Spinal cord (tissue), 10 donors: Measurements from ENCODE around the gene SYTL5. TPM values are rescaled to one million over a fixed set of nuclear protein-coding genes. Genes with fewer than 3 reads are reported as not detected.

ENCODE experiments used
- DNase-seq, 6 donors: peaks; one replicate each; pipeline versions ENCODE4 v3.0.0 to v3.0.0-alpha.2; 2013 to 2015; ENCODE audit warnings: low spot score in 6 of 6, low read depth in 4 of 6
- H3K27ac ChIP-seq: one replicate; pipeline ENCODE4 v1.5.1; 2013; ENCODE audit warnings: low read depth, low read length, control low read depth
- H3K27me3 ChIP-seq: one replicate; pipeline ENCODE4 v1.6.1; 2013; ENCODE audit warnings: low read length; ENCODE audit not compliant: control insufficient read depth, insufficient read depth
- H3K36me3 ChIP-seq: one replicate; pipeline ENCODE4 v1.6.1; 2013; ENCODE audit warnings: low read length; ENCODE audit not compliant: control insufficient read depth, insufficient read depth
- H3K4me1 ChIP-seq: one replicate; pipeline ENCODE4 v1.6.1; 2013; ENCODE audit warnings: low read length; ENCODE audit not compliant: control insufficient read depth, insufficient read depth
- H3K4me3 ChIP-seq: one replicate; pipeline ENCODE4 v1.5.1; 2013; ENCODE audit warnings: low read depth, low read length, control low read depth
- H3K9me3 ChIP-seq: one replicate; pipeline ENCODE4 v1.6.1; 2013; ENCODE audit warnings: low read length; ENCODE audit not compliant: control insufficient read depth, insufficient read depth
- WGBS: methylation state at CpG from one replicate; pipeline ENCODE4 v1.1.5; 2013; ENCODE audit warnings: missing lambda C conversion rate; ENCODE audit not compliant: insufficient coverage; 5-methylcytosine and 5-hydroxymethylcytosine counted together
- polyA plus RNA-seq, 2 donors: library from polyadenylated mRNA; unstranded; fragments of 120-200 nt; gene quantifications; one replicate each; pipeline ENCODE4 v1.2.1, GENCODE V29; 2013; ENCODE audit not compliant: insufficient read length in 2 of 2
- total RNA-seq, 2 donors: library from RNA; depleted of rRNA in 1 of 2; stranded (reverse); fragments of 120-200 nt in 1 of 2; fragments of >200 nt in 1 of 2; gene quantifications; one replicate each; pipeline versions ENCODE4 v1.2.3 to v1.2.4, GENCODE V29; 2013 to 2014
- donor health status: healthy.

The SYTL5 gene
- total and polyA plus RNA-seq, 4 donors, result 4.7 to 12.8 (median 8.4) TPM

- no peaks in the 10 kb centered on the region for H3K27me3 ChIP-seq
Measured at GRCh38 chrX:38009641-38010040, 3.3 kb downstream of the SYTL5 start.

GRCh38 chrX:38018766-38019425, 12.5 kb downstream of the SYTL5 start:
- no peaks in the 10 kb centered on the region for H3K9me3 ChIP-seq
- no peaks in the 10 kb centered on the region for H3K4me1 ChIP-seq
- H3K27ac ChIP-seq, result peak overlapping the region; percentile 30
- 58% methylated on average over 8 of the region's 8 CpGs for WGBS
- H3K36me3 ChIP-seq, result no peaks in the 10 kb centered on the region
- H3K4me3 ChIP-seq, result no peak overlapping the region
- no peaks in the 10 kb centered on the region for H3K27me3 ChIP-seq
- DNase-seq, result peak in 1 of 6 donors; percentile 57

More at GRCh38 chrX:38009641-38010040, 3.3 kb downstream of the SYTL5 start:
- Histone ChIP-seq H3K4me3 (no peak overlapping the region), H3K27ac (no peak overlapping the region), H3K36me3 (no peaks in the 10 kb centered on the region), H3K4me1 (no peaks in the 10 kb centered on the region), H3K9me3 (no peaks in the 10 kb centered on the region)
- no peak for DNase-seq

GRCh38 chrX:38028300-38028699, 21.9 kb downstream of the SYTL5 start:
- H3K9me3 ChIP-seq, result peaks cover 4% of the 10 kb centered on the region
- no peak for DNase-seq
- H3K27ac ChIP-seq, result no peak overlapping the region
- no peaks in the 10 kb centered on the region for H3K36me3 ChIP-seq
- H3K4me1 ChIP-seq, result no peaks in the 10 kb centered on the region
- H3K27me3 ChIP-seq, result no peaks in the 10 kb centered on the region
- WGBS, result 40% methylated on average over 1 of the region's 1 CpG
- no peak overlapping the region for H3K4me3 ChIP-seq

GRCh38 chrX:38036466-38036865, 30.1 kb downstream of the SYTL5 start:
- Histone ChIP-seq H3K4me1 (no peaks in the 10 kb centered on the region), H3K9me3 (no peaks in the 10 kb centered on the region), H3K27ac (no peak overlapping the region), H3K4me3 (no peak overlapping the region), H3K27me3 (peaks cover 3% of the 10 kb centered on the region), H3K36me3 (no peaks in the 10 kb centered on the region)
- no CpG with 5 or more reads among the region's 2 CpGs for WGBS
- no peak for DNase-seq

- 80% methylated on average over 1 of the region's 2 CpGs for WGBS
- DNase-seq, result no peak
- Histone ChIP-seq H3K4me3 (no peak overlapping the region), H3K27me3 (peaks cover 3% of the 10 kb centered on the region), H3K4me1 (no peaks in the 10 kb centered on the region), H3K36me3 (no peaks in the 10 kb centered on the region), H3K9me3 (no peaks in the 10 kb centered on the region), H3K27ac (no peak overlapping the region)
Measured at GRCh38 chrX:38038501-38038900, 32.1 kb downstream of the SYTL5 start.

GRCh38 chrX:38041237-38041636, 34.9 kb downstream of the SYTL5 start:
- Histone ChIP-seq H3K27ac (no peak overlapping the region), H3K27me3 (peaks cover 3% of the 10 kb centered on the region), H3K36me3 (no peaks in the 10 kb centered on the region), H3K4me1 (no peaks in the 10 kb centered on the region), H3K9me3 (no peaks in the 10 kb centered on the region), H3K4me3 (no peak overlapping the region)
- WGBS, result 50% methylated on average over 1 of the region's 3 CpGs
- DNase-seq, result no peak

GRCh38 chrX:38044701-38045100, 38.3 kb downstream of the SYTL5 start:
- Histone ChIP-seq H3K4me1 (no peaks in the 10 kb centered on the region), H3K36me3 (no peaks in the 10 kb centered on the region), H3K9me3 (peaks cover 3% of the 10 kb centered on the region), H3K27me3 (no peaks in the 10 kb centered on the region), H3K4me3 (no peak overlapping the region), H3K27ac (no peak overlapping the region)
- WGBS, result no CpG with 5 or more reads among the region's 3 CpGs
- DNase-seq, result no peak

GRCh38 chrX:38045538-38046096, 39.3 kb downstream of the SYTL5 start:
- Histone ChIP-seq H3K4me3 (no peak overlapping the region), H3K4me1 (no peaks in the 10 kb centered on the region), H3K27ac (no peak overlapping the region), H3K36me3 (no peaks in the 10 kb centered on the region), H3K9me3 (peaks cover 3% of the 10 kb centered on the region), H3K27me3 (no peaks in the 10 kb centered on the region)
- peak in 1 of 6 donors; percentile 15 for DNase-seq
- WGBS, result 79% methylated on average over 3 of the region's 3 CpGs

GRCh38 chrX:38048886-38049285, 42.5 kb downstream of the SYTL5 start:
- H3K27me3 ChIP-seq, result no peaks in the 10 kb centered on the region
- no peak overlapping the region for H3K4me3 ChIP-seq
- WGBS, result 100% methylated on average over 1 of the region's 1 CpG
- peaks cover 3% of the 10 kb centered on the region for H3K9me3 ChIP-seq
- DNase-seq, result no peak
- no peak overlapping the region for H3K27ac ChIP-seq
- H3K4me1 ChIP-seq, result no peaks in the 10 kb centered on the region
- H3K36me3 ChIP-seq, result no peaks in the 10 kb centered on the region

GRCh38 chrX:38050806-38051205, 44.5 kb downstream of the SYTL5 start:
- no peak for DNase-seq
- H3K36me3 ChIP-seq, result no peaks in the 10 kb centered on the region
- H3K27ac ChIP-seq, result no peak overlapping the region
- no peaks in the 10 kb centered on the region for H3K4me1 ChIP-seq
- H3K27me3 ChIP-seq, result peaks cover 4% of the 10 kb centered on the region
- 67% methylated on average over 1 of the region's 1 CpG for WGBS
- H3K4me3 ChIP-seq, result no peak overlapping the region
- peaks cover 3% of the 10 kb centered on the region for H3K9me3 ChIP-seq
